ENCODE data around the gene PFKFB3.

GRCh38 chr10:6220418-6221191, 17.9 kb downstream of the PFKFB3 start:
- TF ChIP-seq EZH2 (IDR thresholded peaks at IDR 0.05; ENCODE audit: borderline replicate concordance), result no peak
- TF ChIP-seq CTCF (IDR thresholded peaks at IDR 0.05; ENCODE audit: poor library complexity), result no peak
- TF ChIP-seq EZH2phosphoT487 (IDR thresholded peaks at IDR 0.05; ENCODE audit: low read depth, severe bottlenecking, unreplicated experiment), result no peak
